GM18870 (cell line): ENCODE results near the gene CMSS1.

Source experiments
- ATAC-seq: cut with Tn5 transposase; IDR thresholded peaks from one replicate; pipeline ENCODE4 v1.9.1; 2021; ENCODE audit warnings: moderate library complexity; ENCODE audit not compliant: unreplicated experiment

Gene CMSS1

DNA sequence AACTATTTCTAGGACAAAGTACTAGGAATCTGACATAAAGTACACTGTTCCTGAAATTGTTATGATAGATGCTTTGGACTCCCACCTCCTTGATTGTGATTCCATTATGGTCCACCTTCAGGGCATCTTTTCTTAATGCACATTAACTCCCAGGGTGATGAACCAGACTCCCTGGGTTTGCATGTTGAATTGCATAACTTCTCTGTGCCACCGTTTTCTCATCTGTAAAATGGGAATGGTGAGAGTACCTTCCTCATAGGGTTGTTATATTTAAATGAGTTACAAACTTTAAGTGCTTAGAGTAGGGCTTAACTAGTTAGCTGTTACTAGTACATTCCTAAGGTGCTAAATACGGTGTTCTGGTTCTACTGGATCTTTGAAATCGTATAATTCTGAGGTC is 81.9 kb downstream of the CMSS1 start:
- ATAC-seq: no peak

DNA sequence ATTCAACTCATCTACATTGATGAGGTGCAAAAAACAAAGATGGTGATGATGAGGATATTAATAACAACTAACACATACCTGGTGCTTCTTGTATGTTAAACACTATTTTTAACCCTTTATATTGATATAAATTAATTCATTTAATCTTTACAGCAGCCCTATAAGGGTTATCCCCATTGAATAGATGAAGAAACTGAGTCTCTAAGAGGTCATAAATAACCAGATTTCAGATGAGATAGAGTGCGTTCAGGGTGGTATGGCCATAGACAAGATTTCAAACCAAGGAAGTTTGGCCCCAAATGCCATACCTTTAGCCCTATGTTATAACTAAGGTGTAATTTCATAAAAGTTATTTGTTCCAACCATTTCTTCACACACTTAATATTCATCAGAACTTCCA is 82.6 kb downstream of the CMSS1 start:
- ATAC-seq: no peak

DNA sequence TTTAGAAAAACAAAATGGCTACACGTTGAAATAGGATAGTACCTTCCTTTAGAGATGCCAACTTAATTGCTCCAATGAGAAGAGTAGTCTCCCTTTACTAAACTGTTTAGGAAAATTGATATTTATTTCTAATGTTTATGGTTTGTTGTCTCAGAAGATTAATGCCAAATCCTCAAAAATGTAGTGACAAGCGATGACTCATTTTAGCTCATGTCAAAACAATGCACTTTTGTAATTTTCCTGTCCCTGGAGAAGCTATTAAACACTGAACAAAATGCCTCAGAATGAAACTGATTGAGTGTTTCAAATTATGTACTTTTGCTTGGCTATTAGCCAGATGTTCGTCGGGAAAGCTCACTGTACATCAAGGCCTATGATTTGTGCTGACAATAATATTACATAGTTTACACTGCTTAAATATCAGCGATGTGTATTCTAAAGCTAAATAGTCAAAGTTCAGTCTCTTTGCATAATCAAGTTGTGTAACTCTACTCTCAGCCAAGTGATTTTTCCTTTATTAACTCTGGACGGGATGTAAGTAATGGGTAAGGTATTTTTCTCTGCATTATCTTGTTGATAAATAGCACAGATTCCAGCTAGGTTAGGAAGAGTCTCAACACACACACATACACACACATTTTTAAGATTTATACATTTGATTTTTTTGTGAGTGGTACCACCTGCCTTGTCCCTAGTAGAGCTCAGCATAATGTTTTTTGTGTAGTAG is 83.7 kb downstream of the CMSS1 start:
- no peak for ATAC-seq

DNA sequence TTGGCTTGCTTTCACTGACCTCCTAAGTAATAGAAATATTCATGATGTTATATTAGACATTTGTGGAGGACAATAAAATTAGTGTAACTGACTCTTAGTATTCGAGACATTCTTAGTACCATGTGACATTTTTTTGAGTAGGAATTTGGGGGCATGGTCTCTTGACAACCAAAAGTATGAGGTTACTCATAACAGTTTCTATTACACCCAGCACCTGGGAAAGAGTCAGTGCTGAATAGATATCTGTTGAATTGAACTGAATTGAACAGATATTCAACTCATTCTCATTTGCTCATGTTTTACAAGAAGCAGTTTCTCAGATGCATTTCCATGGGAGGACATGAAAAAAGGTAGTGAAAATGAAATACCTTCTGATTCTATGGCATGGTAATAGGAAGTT is 84.4 kb downstream of the CMSS1 start:
- no peak for ATAC-seq

DNA sequence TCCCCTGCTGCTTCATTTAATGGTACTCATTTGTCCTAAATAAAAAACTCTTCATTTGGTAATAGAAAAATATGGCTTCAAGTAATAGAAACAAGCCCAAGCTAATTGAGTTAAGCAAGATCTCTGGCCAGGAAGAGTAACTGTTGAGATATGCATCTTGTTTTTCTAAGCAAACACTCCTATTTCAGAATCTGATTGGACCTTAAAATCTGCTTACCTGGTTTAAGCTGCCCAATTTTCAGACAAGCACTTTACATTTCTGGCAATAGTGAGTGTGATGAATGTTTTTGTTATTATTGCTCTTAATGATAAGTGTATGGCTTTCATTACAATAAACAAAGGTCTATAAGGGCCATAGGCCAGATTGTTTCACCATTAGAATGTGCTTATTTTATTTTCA is 86.2 kb downstream of the CMSS1 start:
- no peak for ATAC-seq

DNA sequence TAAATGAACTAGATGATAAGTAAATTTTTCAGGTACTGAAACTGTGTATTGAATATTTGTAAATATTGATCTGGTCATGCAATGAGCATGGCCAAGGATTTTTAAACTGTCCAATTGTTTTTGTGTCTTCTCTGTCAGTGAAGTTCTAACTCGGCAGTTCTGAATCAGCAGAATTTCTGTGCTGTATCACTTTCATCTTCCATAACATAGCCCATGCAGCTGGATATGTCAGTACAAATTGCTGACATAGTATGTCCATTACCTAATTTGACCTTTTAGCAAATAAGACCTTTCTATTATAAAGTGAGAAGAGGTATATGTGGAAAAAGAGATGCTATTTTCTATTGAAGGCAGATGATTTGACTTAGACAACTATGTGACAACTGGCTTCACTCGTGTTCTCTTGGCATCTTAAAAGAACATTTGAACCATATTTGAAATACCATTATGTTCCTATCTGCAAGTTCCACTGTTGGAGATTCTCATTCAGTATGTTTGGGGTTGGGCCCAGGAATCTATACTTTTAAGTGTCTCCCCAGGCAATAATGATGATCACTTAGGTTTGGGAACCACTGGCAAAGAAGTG is 90.4 kb downstream of the CMSS1 start:
- ATAC-seq: no peak

DNA sequence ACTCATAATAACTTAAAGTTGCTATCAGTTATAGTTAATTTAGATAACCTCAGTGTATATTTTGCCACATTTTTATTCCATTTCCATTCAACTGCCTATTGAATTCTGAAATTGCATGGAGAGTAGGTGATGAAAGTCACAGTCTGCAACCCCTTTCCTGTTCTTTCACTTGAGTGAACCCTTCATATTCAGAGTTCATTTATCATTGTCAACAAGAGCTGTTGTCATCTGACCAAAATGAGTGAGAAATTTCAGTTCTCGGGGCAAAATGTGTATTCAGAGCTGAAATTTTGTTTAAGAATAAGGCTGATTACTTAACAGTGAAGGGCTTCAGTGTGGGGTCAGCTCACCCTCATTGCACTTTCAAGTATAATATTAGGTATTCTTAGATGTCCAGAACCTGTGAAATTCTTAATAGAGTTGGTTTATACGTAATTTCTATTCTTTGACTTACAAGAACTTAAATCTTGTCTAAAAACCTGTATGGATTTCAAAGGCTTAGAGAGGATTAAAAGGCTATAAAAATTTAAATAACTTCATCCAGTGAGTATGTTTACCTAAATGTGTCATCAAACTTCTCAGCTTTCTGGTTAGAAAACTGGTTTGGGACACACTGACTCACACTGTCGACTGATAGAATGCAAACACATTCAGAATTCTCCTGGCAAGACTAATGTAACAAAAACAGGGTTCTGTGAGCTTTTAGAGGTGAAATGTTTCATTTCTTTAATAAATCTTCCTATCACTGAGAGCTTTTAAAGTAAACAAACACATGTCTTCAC is 92.2 kb downstream of the CMSS1 start:
- no peak for ATAC-seq

DNA sequence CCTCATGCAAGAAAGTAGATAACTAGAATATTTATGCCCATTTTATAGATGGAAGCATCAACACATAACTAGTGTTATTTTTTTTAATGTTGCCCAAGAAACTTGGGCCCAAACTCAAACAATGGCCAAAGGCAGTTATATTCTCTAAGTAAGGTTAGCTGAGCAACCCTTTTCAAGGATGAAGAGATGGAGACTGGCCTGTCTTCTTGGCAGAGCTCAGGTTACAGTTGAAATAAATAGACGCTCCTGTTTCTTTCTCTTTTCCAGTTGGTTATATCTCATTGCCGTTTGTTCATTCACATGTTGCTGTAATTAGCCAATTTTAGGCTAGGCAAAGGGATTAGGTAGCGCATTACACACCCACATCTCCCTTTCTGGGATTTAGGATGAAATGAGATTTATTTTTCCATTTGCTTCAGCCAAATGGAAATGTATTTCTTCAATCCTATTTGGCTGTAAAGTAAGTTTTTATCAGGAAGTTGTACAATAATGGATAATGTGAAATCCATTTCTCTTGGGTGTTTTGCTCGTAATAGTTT is 93.2 kb downstream of the CMSS1 start:
- ATAC-seq: no peak

DNA sequence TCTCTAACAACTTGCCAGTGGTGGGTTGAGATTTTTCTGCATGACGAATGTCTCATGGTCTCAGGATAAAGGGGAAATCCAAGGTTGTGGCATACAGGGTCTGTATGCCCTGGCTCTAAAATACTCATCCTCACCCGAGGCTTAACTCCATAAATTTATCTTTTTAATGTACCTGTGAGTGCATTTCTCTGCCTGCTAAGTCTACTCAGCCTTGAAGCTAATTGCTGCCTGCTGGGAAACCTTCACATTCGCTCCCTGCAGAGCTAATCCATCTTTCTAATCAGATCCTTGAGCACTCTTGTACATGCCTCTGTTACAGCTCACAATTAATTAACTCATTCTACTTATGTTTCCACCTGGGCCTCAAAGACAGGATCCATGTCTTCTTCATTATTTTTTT is 93.8 kb downstream of the CMSS1 start:
- no peak for ATAC-seq

DNA sequence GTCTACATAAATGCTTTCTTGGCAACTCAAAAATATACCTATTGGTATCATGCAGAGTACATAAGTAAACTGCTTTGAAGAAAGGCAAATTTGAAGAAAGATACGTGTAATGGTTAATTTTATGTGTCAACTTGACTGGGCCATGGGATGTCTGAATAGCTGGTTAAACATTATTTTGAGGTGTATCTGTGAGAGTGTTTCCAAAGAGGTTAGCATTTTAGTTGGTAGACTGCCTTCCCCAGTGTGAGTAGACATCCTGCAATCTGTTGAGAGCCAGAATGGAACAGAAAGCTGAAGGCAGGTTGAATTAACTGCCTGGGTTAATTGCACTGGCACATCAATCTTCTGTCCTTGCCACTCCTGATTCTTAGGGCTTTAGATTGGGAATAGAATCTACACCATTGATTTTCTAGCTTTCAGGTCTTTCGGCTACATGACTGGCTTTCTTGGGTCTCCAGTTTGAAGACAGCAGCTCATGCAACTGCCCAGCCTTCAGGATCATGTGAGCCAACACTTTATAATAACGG is 98.3 kb downstream of the CMSS1 start:
- ATAC-seq: no peak

DNA sequence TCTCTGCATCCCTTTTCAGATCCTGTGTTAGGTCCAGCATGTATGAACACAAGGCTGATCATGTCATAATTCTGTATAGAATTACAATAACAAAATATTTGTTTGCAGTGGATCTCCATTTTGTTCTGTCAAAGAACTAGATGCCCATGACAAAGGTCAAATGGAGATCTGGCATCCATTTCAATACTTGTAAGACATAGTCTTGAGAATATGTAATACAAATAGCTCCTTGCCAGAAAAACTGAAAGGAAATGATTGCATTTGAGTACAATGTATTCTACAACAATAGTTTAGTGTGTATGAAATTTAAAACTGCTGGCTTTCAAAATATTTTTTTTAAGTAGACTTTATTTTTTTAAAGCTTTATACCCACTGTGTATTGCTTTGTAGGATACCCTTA is 101.1 kb downstream of the CMSS1 start:
- ATAC-seq: no peak

DNA sequence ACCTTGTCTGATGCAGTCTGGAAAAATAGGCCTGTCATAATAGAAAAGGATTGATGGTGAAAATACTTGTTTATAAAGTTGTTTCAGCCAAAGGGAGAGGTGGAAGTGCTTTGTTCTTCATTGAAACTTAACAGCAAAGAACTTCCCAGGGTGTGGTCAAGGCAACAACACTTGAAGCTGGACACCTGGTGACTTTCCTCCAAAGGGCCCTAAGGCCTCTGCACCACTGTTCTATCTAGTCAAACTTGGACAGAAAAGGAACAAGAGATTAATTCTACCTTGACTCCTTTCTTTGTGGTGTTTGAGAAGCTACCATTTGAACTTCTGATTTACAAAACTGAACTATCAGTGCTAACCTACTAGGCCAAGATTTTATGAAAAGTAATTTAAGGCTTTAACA is 102.0 kb downstream of the CMSS1 start:
- ATAC-seq: no peak

DNA sequence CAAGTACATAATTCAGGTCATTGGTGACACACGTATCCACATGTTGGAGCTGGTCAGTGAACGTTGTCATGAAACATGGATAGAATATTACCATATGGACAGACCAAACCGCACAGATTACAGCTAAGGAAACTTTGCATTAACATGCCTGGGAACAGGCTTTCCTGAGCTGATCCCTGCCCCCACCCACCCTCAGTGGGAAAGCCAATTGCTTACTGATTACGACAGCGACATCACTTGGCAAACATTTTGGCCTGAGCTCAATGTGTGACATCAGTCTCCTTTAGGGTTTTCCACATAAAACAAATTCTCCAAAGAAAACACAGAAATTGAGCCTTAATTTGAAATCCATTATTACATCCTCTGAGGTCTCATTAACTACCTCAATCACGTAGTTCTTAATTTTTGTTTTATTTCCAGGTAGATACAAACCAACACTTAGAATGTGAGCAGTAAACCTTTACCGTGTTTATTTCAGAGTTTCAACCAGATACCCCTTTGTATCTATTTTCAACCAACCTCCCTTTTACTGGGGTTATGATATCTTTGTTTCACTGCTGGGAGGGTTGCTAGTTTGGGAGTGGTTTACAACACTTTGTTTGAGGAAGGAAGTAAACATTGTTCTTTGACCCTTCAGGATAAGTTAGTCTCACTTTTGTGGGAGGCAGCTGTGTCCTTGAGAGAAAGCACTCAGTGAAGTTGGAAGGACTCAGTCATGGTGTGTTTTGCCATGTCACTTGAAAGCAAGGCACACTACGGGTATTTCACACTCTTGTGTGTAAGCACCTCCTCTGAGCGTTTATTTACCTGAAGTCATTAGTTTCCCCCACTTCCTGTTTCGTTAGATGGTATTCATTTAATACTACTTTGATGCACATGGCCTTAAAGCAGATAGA is 103.1 kb downstream of the CMSS1 start:
- peak; percentile 53 for ATAC-seq

DNA sequence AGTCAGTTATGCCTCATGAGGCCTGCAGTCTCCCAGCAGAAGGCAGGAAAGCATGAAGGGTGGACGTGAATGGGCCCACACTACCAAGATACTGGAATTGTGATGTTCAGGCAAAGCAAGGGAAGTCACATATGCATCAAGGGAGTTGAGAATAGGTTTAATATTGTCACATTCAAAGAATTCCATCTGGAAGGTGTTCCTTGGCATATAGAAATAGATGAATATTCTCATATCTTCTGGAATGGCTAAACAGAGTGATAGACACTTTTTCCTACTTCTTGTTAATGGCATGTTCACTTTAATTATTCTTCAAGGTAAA is 103.7 kb downstream of the CMSS1 start:
- ATAC-seq: no peak

DNA sequence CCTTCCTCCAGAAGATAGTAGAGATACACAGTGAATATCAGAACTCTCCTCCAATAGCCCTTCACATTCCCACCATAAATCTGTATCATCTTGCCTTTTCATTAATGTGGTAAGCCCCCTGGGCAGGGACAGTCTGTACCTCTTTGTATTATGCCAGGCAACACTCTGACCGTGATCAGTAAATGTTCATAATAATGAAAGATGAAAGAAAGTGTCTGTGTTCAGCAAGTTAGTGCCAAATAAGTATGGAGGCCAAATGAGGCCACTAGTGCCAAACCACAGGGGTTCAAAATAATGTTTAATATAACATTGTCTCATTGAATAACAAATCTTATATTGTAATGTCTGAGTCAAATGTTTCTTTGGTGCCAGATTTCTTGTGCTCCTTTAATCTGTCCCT is 104.3 kb downstream of the CMSS1 start:
- no peak for ATAC-seq

DNA sequence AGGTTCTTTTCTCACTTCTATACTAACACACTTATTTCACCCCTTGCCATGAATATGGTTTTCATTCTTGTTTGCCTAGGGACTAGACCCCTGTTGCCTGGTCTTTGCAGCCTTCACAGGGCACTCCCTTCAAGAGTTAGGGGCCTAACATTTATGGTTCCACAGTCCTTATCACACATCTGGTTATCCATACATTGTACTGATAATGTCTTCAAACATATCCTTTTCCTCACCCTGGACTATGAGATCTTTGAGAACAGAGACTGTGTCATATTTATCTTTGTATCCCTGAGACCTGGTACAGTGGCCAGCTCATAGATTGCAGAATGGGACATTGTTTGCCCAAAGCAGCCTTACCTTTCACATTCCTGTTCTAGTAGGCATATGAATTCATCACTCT is 106.2 kb downstream of the CMSS1 start:
- ATAC-seq: no peak

DNA sequence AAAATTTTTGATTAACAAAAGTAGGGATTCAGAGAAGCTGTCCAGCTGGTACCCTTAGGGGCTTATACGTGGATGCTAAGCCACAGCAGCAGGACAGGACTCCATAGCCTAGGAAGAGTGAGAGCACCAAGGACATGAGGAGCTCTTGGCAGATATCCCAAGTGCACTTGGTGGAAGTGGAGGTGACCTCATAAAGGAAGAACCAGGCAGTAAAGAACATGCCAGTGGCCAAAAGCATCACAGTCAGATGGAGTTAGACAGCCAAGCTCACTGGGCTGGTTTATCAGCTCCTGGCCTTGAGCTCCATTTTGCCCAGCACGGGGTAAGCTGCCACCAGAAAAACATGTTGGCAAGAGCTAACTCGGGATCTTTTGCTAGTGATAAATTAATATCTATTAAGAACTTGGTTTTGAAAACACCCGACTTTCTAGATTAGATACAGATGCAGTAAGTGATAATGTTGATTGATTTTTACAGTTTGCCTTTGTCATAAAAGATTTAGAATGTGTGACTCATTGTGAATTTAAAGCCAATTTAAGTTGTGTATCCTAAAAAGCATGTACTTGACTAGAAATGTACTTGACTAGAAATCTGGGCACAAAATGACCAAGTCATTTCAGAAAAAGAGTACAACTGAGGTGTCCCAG is 108.0 kb downstream of the CMSS1 start:
- no peak for ATAC-seq

DNA sequence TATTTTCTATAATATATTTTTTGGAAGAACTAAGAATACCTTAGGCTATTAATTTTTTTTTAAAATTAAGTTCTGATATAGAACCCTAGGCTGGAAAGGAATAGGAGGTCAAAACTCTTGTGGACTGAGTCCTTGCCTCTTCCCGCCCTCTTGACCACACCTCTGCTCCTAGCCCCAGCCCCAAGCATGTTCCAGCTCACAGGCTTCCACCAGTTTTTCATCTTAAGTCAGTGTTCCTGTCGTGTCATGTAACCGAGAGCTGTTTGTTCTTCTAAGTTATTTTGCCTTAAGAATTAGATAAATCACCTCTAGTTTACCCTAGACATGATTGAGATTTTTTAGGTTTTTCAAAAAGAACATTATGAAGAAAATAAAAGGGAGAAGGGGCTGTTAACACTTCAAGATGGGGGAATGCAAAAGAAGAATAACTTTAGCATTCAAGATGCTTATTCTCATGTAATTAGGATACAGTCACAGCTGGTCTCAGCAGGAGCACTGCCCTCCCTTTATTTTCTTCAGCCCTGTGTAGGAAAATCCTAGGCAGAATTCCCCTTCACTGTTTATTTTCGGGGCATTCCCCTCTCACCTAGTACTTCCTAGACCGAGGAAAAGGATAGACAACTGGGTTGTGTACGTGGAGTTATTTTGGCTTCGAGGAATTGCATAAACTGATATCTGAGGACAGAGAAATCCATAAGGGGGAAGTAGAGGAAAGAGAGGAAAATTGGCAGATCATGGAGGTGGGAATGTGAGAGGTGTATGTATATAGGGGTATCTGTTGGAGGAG is 110.2 kb downstream of the CMSS1 start:
- no peak for ATAC-seq
